ENCODE results near the gene ZAP70.

The ZAP70 gene

DNA sequence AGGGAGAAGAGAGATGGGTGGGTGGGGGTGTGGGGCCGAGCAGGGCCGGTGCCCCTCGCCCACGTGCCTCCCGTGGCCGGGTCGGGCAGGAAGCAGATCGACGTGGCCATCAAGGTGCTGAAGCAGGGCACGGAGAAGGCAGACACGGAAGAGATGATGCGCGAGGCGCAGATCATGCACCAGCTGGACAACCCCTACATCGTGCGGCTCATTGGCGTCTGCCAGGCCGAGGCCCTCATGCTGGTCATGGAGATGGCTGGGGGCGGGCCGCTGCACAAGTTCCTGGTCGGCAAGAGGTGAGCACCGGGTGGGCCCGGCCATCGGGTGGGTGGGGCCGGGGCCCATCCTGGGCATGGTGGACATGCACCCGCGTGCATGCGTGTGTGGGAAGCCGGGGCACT is 21.8 kb downstream of the ZAP70 start:
- no peak for DNase-seq

DNA sequence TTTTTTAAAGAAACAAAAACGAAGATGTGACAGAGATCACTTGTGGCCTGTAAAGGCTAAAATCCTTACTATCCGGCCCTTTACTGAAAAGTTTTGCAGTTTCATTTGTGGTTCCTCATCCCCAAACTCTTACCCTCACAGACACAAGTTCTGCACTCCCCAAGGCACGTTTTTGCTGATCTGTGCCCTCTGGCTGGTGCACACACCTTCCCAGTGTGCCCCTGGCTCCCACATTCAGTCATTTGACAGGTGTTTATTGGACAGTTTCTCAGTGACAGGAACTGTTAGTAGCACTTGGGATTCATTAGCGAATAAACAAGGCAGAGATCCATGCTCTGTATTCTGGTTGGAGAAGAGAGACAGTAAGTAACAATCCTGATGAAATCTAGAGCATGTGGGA is 22.8 kb downstream of the ZAP70 start:
- DNase-seq = no peak

DNA sequence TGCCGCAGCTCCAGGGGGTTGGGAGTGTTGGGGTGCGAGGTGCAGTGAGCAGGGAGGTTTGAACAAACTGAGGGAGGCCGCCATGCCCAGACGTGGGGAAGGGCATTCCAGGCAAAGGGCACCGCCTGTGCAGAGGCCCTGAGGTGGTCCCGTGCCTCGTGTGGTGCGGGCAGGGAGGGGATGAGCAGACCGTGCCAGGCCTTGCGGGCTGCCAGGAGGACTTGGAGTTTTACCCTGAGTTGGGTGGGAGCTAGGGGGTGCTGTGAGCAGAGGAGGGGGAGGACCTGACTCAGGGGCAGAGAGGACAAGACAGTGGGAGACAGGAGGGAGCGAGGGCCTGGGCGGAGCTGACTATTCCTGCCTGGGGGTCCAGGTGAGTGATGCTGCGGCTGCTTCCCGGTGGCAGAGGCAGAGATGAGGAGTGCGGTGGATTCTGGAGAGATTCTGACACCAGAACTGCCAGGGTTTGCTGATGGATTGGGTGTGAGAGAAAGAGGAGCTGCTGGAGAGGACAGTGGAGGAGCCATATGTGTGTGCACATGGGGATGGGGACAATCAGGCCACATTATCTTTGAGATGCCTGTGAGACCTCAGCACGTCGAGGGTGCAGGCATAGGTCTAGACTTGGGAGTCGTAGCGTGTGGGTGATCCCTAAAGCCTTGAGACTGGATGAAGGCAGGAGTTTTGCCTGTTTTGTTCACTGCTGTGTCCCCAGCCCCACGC is 23.4 kb downstream of the ZAP70 start:
- DNase-seq = no peak

DNA sequence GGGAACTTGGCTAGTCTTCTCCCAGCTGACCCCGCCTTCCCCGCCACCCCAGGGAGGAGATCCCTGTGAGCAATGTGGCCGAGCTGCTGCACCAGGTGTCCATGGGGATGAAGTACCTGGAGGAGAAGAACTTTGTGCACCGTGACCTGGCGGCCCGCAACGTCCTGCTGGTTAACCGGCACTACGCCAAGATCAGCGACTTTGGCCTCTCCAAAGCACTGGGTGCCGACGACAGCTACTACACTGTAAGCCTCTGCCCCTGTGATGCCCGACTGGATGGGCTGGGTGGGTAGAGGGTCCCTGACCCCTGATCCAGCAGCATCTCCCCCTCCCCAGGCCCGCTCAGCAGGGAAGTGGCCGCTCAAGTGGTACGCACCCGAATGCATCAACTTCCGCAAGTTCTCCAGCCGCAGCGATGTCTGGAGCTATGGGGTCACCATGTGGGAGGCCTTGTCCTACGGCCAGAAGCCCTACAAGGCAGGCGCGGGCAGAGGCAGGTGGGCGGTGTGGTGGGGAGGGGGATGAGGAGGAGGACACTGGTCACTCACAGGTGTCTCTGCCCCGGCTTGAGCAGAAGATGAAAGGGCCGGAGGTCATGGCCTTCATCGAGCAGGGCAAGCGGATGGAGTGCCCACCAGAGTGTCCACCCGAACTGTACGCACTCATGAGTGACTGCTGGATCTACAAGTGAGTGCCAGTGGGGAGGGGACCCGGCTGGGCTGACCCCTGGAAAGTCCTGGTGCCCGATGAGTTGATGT is 24.2 kb downstream of the ZAP70 start:
- DNase-seq = no peak

DNA sequence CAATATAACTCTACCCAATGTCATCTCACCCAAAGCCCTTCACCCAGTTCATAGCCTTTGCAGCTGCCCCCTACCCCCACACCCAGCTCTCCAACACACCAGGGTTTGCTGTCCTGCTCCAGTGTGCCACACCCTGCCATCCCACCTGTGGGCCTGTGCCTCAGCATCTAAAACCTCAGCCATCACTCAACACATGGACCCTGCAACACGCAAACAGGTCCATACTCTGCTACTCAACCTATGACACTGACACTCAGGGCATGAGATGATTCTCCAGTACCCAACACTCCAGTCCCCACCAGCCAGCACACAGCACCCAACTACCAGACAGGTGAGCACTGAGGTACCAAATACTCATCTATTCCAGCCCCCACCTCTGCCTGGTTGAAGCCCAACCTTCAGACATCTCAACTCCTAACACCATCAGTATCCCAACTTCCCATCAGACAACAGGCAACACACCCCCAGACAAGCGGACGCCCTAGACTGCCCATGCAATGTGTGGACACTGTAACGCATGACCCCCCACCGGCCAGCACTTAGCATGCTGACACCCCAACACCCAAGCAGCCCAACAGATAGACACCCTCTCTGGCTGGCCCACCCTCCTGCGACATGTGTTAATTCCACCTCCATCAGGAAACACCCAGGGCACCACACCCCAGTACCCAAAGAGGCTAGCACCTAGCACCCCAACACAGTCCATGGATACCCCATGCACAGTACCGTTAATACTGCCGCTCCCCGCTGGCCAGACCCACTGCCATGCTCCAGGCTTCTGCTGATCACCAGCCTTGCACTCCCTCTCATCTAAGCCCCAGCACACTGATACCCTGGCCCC is 25.0 kb downstream of the ZAP70 start:
- no peak for DNase-seq

DNA sequence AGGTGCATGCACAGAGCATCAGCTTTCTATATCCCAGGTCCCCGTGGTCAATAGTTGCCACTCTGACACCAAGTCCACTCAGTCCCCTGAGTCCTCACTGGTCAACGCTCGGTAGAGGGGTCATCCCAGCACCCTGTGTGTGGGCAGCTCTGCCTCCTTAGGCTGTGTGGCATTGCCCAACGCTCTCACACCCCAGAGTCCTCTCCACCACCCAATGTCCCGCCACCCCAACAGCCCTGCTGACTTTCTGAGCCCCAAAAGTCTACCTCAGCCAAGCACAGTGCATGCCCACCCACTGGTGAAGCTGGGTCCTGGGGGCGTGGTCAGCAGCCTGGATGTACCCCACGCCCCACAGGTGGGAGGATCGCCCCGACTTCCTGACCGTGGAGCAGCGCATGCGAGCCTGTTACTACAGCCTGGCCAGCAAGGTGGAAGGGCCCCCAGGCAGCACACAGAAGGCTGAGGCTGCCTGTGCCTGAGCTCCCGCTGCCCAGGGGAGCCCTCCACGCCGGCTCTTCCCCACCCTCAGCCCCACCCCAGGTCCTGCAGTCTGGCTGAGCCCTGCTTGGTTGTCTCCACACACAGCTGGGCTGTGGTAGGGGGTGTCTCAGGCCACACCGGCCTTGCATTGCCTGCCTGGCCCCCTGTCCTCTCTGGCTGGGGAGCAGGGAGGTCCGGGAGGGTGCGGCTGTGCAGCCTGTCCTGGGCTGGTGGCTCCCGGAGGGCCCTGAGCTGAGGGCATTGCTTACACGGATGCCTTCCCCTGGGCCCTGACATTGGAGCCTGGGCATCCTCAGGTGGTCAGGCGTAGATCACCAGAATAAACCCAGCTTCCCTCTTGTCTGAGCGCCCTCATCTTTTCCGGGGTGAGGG is 25.9 kb downstream of the ZAP70 start:
- no peak for DNase-seq

DNA sequence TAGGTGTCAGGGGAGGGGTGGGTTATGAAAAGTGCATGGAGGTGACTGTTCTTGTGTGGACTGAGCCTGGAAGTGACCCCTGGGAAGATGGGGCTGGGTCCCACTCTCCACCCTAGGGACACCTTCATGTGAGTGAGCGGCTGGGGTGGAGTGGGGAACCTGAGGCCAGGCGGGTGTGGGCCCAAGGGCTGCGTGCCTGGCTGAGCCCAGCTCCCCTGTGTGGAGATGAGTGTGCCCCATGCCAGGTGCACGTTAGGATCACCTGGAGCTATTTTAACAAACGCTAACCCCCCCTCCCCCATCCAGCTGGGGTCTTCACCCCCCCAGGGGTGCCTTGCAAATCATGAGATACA is 26.5 kb downstream of the ZAP70 start:
- no peak for DNase-seq

DNA sequence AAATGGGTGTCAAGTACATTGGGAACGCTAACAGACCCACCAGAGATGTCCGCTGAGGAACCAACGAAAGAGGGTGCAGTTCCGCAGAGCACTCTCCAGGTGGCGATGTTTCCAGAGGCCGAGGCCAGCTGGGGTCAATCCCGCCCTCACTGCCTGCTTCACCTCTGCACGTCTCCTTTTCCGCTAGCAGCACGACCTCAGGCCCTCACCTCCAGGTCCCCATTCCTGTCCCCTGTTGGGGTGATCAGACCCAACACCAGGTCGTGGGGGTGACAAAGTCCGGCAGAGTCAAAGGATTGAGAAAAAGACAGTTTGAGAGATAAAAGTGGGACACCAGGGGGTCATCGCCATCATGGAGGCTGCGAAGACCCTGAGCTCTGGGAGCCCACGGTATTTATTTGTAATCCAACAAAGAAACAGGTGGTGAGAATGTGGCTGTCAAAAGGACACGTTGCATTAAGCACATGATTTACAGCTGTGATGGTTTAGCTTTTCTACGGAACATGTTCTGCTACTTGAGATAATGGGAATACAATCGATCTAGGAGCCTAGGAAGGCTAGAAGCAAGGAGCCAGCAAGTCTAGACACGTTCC is 27.3 kb downstream of the ZAP70 start:
- DNase-seq = peak; percentile 34

DNA sequence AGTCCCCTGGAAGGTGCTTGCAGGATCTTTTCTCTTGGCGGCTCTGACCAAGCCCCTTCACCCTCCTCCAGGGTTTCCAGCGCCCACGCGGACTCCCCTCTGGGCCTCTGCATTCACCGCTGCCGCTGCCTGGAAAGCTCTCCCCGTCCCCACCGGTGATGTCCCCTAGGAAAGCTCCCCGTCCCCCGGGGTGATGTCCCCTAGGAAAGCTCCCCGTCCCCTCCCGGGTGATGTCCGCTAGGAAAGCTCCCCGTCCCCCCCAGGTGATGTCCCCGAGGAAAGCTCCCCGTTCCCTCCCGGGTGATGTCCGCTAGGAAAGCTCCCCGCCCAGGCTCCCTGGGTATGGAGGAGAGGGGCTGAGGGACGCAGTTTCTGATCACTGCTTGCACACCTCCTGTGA is 27.9 kb downstream of the ZAP70 start:
- no peak for DNase-seq

DNA sequence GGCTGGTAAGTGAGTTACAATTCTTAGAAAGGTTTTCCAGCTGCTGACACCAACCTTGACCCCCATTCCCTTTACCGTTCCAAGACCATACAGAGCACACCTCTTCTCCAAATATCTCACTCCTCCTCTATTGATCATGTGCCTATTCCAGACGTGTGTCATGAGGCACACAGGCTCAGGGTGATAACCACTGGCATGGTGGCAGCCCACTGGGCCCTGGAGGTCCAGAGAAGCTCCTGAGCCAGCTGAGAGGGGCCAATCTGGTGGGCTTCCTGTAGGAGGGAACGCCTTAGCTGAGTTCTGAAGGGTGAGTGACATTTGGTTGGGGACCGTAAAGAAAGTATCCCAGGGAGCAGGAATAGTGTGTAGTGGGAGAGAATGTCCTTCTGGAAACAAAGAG is 28.3 kb downstream of the ZAP70 start:
- DNase-seq = no peak

DNA sequence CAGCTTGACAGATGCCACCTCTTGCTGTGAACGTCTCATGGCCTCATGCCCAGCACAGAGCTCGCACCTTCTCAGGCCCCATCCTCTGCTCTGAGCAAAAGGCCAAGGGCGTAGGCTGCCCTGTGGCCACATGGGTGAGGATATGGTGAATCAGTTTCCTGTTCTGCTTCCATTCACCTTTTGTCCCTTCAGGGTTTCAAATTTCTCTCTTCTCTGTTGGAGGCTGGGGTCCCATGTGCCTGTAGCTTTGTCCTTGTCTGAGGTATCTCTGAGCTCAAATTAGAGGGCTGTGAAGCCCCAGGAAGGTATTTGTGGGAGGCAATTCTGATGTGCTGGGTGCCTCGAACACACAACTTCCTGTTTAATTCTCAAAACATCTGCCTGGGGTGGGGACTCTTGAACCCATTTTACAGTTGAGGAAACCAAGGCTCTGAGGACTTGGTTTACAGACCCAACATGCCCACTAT is 29.0 kb downstream of the ZAP70 start:
- DNase-seq = no peak

DNA sequence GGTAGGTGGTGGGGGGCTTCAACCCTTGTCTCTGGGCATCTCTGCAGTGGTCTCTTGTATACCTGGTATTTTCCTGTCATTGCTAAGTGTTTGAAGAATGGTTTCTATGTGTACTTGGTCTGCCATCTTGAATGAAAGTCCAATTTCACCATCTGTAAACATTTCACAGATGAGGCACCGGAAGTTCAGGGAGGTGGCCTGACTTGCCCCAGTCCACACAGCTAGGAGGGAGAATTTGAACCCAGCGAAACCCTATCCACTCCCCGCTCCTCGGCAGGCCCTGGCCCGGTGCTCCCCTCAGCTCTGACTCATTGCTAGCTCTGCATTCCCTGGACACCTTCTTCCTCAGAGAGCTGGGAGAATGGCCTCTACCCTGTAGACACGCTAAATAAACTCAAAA is 30.5 kb downstream of the ZAP70 start:
- no peak for DNase-seq

DNA sequence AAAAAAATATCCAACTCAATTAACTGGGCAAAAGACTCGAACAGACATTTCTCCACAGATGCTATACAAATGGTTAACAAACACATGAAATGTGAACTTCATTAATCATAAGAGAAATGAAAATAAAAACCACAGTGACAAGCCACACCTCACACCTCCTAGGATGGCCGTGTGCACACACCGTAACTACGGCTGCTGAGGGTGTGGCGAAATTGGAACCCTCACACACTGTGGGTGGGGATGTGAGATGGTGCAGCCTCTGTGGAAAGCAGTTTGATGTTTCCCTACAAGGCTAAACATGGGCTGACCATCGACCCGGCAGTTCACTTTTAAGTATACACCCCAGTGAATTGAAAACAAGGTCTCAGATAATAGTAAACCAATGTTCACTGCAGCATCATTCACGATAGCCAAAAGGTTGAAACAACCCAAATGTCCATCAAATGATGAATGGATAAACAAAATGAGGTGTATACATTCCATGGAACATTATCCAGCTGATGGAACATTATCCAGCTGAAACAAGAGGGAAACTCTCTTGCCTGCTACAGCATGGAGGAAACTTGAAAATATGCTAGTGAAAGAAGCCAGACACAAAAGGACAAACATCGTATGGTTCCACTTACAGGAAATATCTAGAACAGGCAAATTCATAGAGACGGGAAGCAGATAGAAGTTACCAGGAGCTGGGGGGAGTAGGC is 32.2 kb downstream of the ZAP70 start:
- DNase-seq = no peak

DNA sequence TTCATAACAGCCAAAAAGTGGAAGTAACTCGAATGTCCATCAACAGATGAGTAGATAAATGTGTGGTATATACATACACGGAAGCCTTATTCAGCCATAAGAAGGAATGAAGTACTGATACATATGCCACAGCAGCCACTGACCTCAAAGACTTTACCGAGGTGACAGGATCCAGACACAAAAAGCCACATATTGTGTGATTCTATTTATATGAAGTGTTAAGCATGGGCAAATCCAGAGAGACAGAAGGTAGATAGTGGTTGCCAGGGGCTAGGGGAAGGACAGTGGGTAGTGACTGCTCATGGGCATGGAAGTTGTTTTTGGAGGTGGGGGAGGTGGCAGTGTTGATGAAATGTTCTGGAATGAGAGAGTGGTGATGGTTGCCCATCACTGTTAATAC is 33.9 kb downstream of the ZAP70 start:
- no peak for DNase-seq

DNA sequence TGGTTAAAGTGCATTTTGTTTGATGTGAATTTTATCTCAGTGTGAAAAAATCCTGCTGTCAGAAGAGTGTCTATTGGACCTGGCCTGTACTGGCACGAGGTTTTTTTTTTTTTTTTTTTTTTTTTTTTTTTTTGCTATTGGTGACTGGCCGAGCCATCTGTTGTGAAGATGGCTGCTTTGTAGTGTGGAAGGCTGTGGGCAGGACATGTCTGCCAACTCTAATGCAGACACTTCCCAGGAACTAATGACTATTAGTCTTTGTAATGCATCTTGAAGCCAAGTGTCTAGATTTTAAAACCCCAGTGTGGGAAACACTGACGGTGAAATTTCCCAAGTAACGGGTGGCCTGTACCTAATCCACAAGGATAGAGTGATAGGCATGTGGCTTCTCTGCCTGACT is 34.3 kb downstream of the ZAP70 start:
- DNase-seq = peak; percentile 15

DNA sequence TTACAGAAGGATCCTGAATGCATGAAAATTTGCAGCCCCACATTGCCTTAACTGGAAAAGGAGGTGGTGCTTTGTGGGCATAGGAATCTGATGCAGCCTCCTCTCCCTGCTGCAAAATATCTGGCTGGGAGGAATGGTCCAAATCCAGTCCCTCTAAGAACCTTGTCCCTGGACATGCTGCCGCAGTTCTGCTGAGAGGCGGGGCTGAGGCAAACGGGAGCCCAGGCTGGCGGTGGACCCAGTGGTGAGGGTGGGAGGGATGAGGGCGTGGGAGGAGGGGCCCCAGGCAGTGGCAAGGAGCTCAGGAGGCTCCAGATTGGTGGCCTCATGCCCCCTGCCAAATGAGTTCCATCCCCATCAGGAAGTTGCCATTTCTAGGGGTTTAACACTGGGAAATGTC is 36.2 kb downstream of the ZAP70 start:
- no peak for DNase-seq

DNA sequence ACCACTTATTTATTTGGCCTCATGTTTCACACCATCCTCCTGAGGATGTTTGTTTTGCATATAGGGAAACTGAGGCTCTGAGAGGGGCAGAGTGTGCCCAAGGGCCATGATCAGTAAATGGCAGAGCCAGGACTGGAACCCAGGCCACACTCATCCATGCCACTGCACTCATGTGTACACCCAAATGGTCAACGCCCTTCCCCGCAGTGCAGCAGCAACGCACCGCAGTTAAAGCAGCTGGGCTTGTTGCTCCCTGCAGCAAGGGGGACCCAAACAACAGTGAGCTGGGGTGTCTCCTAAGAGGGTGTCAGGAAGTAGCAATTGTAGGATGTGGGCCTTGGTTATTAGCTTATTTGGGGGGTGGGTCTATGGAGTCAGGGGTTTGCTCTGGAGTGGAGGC is 36.6 kb downstream of the ZAP70 start:
- DNase-seq = no peak

DNA sequence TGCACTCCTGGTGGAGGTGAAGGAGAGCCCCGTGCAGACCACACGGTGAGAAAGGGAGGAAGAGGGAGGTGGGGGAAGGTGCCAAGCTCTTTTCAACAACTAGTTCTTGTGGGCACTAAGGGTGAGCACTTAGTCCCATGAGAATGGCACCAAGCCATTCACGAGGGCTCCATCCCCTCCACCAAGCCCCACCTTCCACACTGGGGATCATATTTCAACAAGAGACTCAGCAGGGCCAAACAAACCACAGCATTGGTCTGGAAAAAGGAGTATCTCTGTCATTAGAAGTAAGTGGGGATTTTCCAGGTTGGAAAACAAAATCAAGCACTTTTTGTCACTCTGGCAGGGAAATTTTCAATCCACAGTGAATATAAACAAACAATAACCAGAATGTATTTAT is 38.4 kb downstream of the ZAP70 start:
- peak; percentile 26 for DNase-seq

DNA sequence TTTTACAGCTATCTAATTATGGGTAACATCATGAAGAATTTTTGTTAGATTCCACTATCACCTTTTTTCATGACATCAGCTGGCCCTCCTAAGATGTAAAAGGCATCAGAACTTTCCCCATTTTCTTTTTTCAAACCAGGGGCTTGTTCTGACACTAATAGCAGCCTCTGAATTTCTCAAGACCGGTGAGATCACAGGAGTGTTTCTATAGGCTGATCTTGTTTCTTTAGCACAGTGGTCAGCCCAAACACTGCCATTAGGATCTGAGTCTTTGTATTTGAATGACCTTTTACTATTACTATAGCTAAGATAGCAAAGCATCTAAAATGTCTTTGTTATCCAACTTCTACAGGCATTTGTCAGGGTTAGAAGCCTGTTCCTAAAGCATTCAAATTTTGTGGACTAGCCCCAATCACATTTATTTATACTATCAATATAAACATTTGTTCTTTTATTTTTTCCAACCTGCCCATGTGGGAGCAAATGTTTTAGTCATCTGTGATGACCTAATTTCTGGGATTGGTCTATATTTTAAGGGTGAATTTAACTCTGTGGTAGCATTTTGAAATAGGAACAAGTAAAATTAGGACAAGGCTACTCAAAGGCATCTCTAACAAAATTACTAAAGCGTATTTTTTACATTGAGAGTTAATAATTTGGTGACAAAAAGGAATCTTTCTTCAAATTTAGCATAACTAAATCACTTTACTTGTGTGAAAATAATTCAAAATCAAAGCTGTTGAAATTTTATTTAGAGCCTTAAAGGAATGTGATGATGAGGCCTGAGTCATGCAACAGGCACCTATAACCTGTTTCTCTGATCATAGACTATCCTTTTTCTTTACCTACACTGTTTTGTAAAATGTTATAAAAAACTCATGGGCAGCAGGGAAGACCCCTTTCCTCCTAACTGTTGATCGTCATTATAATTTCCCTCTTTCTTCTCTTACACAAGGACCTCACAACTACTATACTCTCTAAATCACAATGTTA is 39.3 kb downstream of the ZAP70 start:
- DNase-seq = no peak

DNA sequence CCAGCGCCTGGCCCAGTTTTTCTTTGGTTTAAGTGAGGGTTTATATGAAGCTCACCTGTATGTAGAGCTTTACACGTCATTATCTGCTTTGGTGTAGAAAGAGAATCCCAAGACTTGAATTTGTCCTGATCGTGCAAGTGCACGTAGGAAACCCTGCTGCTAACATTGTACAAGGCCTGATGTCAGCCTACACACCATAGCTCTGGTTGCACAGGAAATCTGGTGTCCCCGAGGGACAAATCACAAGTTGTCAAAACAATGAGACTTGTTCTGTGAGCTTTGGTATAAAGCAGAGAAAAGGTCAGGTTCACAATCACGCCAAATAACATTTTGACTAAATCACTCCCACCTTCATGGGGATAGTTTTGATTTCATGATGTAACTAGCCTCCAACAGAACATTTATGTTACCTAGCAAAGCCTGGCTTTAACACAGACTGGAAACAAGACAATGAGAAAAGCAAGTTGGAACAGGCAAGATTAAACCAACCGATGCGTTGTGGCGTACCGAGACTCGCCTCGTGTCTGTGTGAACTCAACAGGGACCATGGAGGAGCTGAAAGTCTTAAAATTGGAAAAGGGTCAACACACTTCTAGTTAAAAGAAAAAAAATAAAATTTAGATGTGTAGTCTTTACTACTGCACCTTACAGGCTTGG is 41.4 kb downstream of the ZAP70 start:
- DNase-seq = no peak
